Right kidney (tissue), 1 donor: ENCODE data around the gene TFPT.

ENCODE experiments used
- DNase-seq: peaks from one replicate; pipeline ENCODE4 v3.0.0-alpha.2; 2016

TFPT gene

DNA sequence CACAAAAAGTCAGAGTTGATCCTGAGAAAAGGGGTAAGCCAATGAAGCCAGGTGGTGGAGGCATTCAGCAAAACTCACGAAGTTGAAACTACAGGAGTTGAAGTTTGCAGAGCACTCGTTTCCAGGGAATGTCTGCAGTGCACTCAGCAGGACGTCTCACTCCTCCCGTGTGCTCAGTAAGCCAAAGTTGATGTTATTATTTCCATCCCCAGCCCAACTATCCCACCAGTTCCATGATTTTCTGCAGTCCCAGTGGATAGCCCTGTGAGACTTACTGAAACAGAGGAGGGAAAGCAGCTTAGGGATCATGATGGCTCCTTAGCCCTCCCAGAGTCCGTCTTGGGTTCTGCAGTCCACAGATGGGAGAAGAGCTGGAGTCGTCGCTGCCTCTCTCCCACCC, 34.4 kb downstream of the TFPT start, which contains the start of gene TARM1:
Gene TARM1, minus strand, starts transcription at position 334 of the 400 bp plus-strand sequence. Its CDS starts 25 bp downstream, at position 309.
- DNase-seq: no peak

DNA sequence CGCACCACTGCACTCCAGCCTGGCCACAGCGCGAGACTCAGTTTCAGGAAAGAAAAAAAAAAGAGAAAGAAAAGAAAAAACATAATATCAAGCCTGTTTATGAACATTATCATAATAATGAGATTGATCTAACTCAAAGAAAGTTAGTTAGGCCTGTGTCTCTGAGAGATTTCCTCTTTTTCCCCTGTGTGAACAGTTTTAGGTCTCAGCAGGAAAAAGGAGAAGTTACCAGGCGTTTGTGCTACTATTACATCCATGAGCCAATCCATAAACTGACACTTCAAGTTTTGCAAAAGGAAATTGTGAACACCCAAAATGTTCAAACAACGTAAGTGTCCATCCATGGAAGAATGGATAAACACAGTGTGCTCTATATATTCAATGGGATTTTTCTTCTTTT, 38.1 kb downstream of the TFPT start:
- no peak for DNase-seq

DNA sequence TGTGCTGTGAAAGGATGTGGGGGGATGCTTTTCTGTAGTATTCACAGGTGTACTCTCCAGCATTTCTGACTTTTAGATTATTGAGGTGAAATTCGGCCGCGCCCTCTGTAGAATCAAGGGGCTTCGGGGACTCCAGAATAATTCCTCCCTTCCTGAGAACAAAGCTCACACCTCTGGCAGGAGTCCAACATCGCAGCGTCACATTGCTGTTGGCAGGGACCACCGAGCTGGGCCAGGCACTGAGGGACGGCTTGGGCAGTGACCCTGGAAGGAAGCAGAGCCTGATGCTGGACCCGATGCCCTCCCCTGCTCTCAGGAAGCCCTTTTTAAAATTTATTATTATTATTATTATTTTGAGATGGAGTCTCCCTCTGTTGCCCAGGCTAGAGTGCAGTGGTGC, 40.6 kb downstream of the TFPT start:
- DNase-seq: no peak

DNA sequence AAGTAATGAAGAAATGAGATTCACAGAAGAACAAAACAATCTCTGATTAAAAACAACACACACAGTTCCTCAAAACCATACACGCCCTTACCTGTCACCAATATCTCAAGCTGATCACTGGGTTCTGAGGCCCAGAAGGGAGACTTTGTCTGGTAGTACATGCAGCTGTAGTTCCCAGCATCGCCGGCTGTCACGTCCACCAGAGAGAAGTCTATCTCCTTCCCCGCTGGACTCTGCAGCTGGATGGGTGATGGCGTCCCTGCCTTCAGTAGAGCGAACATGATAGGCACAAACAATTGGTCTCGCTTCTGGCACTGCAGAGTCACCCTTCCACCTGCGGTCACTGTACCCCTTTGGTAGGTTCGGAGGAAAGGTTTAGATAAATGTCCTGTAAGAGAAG, 41.6 kb downstream of the TFPT start:
- no peak for DNase-seq

DNA sequence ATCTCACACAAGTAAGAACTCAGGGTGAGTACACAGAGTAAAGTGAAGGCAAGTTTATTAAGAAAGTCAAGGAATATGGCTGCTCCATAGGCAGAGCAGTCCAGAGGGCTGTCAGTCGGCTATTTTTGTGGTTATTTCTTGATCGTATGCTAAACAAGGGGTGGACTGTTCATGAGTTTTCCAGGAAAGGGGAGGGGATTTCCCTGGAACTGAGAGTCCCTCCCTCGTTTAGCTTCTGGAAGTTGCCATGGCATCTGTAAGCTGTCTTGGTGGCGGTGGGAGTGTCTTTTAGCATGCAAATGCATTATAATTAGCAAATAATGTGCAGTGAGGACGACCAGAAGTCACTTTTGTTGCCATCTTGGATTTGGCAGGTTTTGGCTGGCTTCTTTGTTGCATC, 46.0 kb downstream of the TFPT start:
- DNase-seq: no peak

DNA sequence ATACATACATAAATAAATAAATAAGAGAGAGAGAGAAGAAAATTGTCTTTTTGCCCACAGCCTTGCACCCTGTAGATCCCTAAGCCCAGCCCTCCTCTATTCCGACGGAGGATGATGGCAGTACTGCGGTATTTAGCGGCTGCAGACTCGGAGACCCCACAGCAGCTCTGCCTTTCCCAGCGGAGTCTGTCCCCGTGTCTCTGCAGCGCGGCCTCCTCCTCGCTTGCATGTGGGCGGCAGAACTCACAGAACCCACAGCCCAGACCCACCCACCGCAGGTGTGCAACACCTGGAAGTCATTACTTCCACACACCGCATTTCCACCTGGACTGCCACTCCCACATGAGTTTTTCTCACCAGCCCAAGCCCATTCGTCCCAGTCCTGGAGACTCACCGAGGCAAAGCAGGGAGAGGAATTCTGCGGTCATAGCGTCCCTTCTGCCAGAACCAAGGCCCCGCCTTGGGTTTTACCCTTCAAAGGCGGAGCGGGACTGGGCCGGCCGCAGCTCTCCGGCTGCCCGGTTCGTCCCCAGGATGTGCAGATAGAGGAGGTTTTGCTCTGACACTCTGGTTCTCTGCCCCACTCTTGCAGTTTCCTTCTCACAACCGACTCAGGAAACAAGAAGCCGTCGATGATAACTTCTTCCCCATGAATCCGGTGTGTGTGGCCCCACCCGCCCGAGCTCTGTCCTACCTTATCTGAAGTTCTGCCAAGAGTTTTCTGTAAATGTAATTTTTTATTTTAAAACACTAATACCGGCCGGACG, 51.9 kb downstream of the TFPT start, which contains the start of gene VSTM1:
Gene VSTM1, minus strand, starts transcription at position 548 of the 767 bp plus-strand sequence. Its CDS starts 120 bp downstream, at position 428.
- no peak for DNase-seq

DNA sequence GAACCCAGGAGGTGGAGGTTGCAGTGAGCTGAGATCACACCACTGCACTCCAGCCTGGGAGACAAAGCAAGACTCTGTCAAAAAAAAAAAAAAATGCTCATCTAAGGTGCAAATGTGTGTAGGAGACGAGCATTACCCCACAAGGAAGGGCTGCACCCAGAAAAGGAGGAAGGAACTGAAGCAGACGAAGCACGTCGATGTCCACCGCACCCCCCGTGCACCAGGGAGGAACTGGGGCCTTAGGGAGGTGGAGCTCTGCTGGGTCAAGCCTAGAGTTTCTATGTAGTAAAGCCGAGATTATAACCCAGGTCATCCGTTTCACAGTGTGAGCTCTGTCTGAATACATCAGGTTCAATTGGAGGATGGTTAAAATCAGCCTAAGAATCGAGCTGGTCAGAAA, 52.8 kb downstream of the TFPT start:
- DNase-seq: no peak
